ENCODE results near the gene ASPDH. TPM values are rescaled to one million over a fixed set of nuclear protein-coding genes. Genes with fewer than 3 reads are reported as not detected.
A peak's percentile ranks its signal among the peaks of the same experiment; 100 is the strongest.

Gene ASPDH
- polyA plus RNA-seq, 1 donor (not counting 4 experiments of a cell fraction or from before 2014, with no cell fraction given) = not detected

- no peak for FAIRE-seq
- H2AFZ ChIP-seq (ENCODE audit: control insufficient read depth, low read length) = no peak overlapping the region
Measured at GRCh38 chr19:50476907-50477238, 36.8 kb downstream of the ASPDH start.

GRCh38 chr19:50476224-50476906 is 37.3 kb downstream of the ASPDH start, which contains the start of the genes EMC10 and GARIN5A:
Gene EMC10 (plus strand): TSS chr19:50476507. CDS start chr19:50476545, 38 bp downstream.
Gene GARIN5A (minus strand): TSS chr19:50476848. CDS start chr19:50476388, 460 bp downstream.
- H3K4me3 ChIP-seq (ENCODE audit: control insufficient read depth in 2 of 3, extremely low read depth in 1 of 3, insufficient read depth in 2 of 3, low read depth in 1 of 3, low read length in 3 of 3) = peak within 1 kb of the TSS; percentile 85 to 94 (median 93)
- DNase-seq (ENCODE audit: low read depth, low spot score) (peak; percentile 72), FAIRE-seq (no peak)
- peak within 1 kb of the TSS; percentile 97 for H2AFZ ChIP-seq (ENCODE audit: control insufficient read depth, low read length)
- H3K27me3 ChIP-seq (ENCODE audit: control insufficient read depth, extremely low read depth, insufficient read depth, low read length) = no peaks in the 10 kb centered on the region
- H4K20me1 ChIP-seq (ENCODE audit: control insufficient read depth, extremely low read depth, insufficient read depth, low read length) = peaks cover 6% of the 10 kb centered on the region
- peak within 1 kb of the TSS; percentile 85 for H3K9ac ChIP-seq (ENCODE audit: control insufficient read depth, extremely low read depth, insufficient read depth, low read length)
- H3K27ac ChIP-seq (ENCODE audit: control insufficient read depth, insufficient read depth, low read length) = peak within 1 kb of the TSS; percentile 67
- H3K4me2 ChIP-seq (ENCODE audit: control insufficient read depth, extremely low read depth, insufficient read depth, low read depth, low read length) = peak within 1 kb of the TSS; percentile 74
- no peak for TF ChIP-seq EZH2 (IDR thresholded peaks at IDR 0.05; ENCODE audit: low read length)
- TF ChIP-seq CTCF (optimal IDR thresholded peaks at IDR 0.05 in 1 of 3, IDR thresholded peaks at IDR 0.05 in 1 of 3, conservative IDR thresholded peaks at IDR 0.05 in 1 of 3; ENCODE audit: extremely low read depth in 1 of 3, insufficient read depth in 2 of 3, low read length in 3 of 3) = no peak
- H3K9me1 ChIP-seq (ENCODE audit: control insufficient read depth, extremely low read depth, insufficient read depth, low read length) = peaks cover 2% of the 10 kb centered on the region
- H3K79me2 ChIP-seq (ENCODE audit: control insufficient read depth, insufficient read depth, low read length) = peaks cover 19% of the 10 kb centered on the region
- no peaks in the 10 kb centered on the region for H3K9me3 ChIP-seq (ENCODE audit: control insufficient read depth, low read depth, low read length)
- dilution Hi-C loops (cut with MboI; ENCODE audit: extremely low pct_ligation_motif_present, low sequenced_read_pairs) = no loop called here
- H3K36me3 ChIP-seq (ENCODE audit: control insufficient read depth in 2 of 2, extremely low read depth in 1 of 2, insufficient read depth in 2 of 2, low read length in 2 of 2) = peaks cover 7 to 16% of the 10 kb centered on the region in 2 experiments
- H3K4me1 ChIP-seq (ENCODE audit: control insufficient read depth, extremely low read depth, insufficient read depth, low read length) = peaks cover 6% of the 10 kb centered on the region

More at GRCh38 chr19:50476907-50477238, 36.8 kb downstream of the ASPDH start:
- H3K36me3 ChIP-seq (ENCODE audit: control insufficient read depth in 2 of 2, extremely low read depth in 1 of 2, insufficient read depth in 2 of 2, low read length in 2 of 2) = peaks cover 7 to 16% of the 10 kb centered on the region in 2 experiments
- peak overlapping the region; percentile 74 for H3K4me2 ChIP-seq (ENCODE audit: control insufficient read depth, extremely low read depth, insufficient read depth, low read depth, low read length)
- peaks cover 6% of the 10 kb centered on the region for H3K4me1 ChIP-seq (ENCODE audit: control insufficient read depth, extremely low read depth, insufficient read depth, low read length)
- TF ChIP-seq EZH2 (IDR thresholded peaks at IDR 0.05; ENCODE audit: low read length) (no peak), CTCF (optimal IDR thresholded peaks at IDR 0.05 in 1 of 3, IDR thresholded peaks at IDR 0.05 in 1 of 3, conservative IDR thresholded peaks at IDR 0.05 in 1 of 3; ENCODE audit: extremely low read depth in 1 of 3, insufficient read depth in 2 of 3, low read length in 3 of 3) (no peak)
- H3K27ac ChIP-seq (ENCODE audit: control insufficient read depth, insufficient read depth, low read length) = no peak overlapping the region
- dilution Hi-C loops (cut with MboI; ENCODE audit: extremely low pct_ligation_motif_present, low sequenced_read_pairs) = no loop called here
- H3K27me3 ChIP-seq (ENCODE audit: control insufficient read depth, extremely low read depth, insufficient read depth, low read length) = no peaks in the 10 kb centered on the region
- H4K20me1 ChIP-seq (ENCODE audit: control insufficient read depth, extremely low read depth, insufficient read depth, low read length) = peaks cover 6% of the 10 kb centered on the region
- peak overlapping the region; percentile 85 for H3K9ac ChIP-seq (ENCODE audit: control insufficient read depth, extremely low read depth, insufficient read depth, low read length)
- DNase-seq (ENCODE audit: low read depth, low spot score) = no peak
- no peaks in the 10 kb centered on the region for H3K9me3 ChIP-seq (ENCODE audit: control insufficient read depth, low read depth, low read length)
- H3K79me2 ChIP-seq (ENCODE audit: control insufficient read depth, insufficient read depth, low read length) = peaks cover 19% of the 10 kb centered on the region
- H3K9me1 ChIP-seq (ENCODE audit: control insufficient read depth, extremely low read depth, insufficient read depth, low read length) = peaks cover 2% of the 10 kb centered on the region
- H3K4me3 ChIP-seq (ENCODE audit: control insufficient read depth in 2 of 3, extremely low read depth in 1 of 3, insufficient read depth in 2 of 3, low read depth in 1 of 3, low read length in 3 of 3) = peak overlapping the region; percentile 85 to 94 (median 93)

Data from keratinocyte (primary cell).